ENCODE data around the gene FAIM2. TPM values are rescaled to one million over a fixed set of nuclear protein-coding genes. Genes with fewer than 3 reads are reported as not detected.

The FAIM2 gene
- total RNA-seq (2022; extraction: Qiagen RNA extraction; ENCODE audit: low read depth): not detected in 5 replicates

GRCh38 chr12:49903700-49904423, at the start of gene FAIM2:
Gene FAIM2 (minus strand): TSS chr12:49903900. CDS start chr12:49903792, 108 bp downstream.

GRCh38 chr12:49950273-49951251, 46.9 kb upstream of the FAIM2 start, which contains the start of gene AQP2:
Gene AQP2 (plus strand): TSS chr12:49950737. CDS start chr12:49950831, 94 bp downstream.

DNA sequence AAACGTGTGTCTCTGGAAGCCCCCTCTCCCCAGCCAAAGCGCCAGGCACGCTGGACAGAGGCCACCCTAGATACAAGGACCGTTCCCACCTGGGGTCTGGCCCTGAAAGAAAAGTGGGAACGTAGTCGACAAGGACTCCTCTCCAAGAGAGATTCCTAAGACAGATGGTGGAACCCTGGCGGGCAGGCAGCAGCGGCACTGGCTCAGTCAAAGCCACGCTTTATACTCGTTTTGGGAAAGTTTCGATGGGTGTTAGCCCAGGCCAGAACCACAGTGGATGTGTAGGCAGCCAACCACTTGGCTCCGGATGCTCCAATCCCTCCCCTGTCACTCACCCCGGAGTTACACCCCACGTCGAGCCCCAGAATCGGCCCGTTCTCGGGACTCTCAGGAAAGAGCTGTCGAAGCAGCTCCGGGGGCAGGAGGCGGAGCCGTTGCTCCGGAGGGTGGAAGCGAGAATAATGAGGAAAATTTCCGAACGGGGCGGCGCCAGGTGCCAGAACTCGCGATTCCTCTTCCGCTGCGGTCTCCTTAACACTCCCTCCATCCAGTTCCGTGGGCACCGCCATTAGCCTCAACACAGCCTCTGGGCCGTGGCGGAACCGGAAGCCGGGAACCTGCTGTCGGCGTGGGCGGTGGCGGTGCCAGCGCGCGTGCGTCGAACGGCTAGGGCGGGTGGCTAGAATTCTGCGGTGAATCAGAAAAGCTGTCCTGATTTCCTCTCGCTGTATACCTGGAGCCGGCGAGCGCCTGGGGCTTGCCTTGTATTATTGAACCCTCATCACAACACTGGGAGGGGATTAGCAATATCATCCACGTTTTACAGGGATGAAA, 61.0 kb downstream of the FAIM2 start, which contains the start of gene BCDIN3D:
Gene BCDIN3D, minus strand, starts transcription at position 588 of the 834 bp plus-strand sequence. Its CDS starts 19 bp downstream, at position 569.

GRCh38 chr12:49828133-49829091, 75.3 kb downstream of the FAIM2 start, which contains the start of gene NCKAP5L:
Gene NCKAP5L (minus strand): TSS chr12:49828413. CDS start chr12:49804044, 24,369 bp downstream.

Other genes with a start within 250 kb of the FAIM2 start
- gene FMNL3, start 196.5 kb downstream of the FAIM2 start, total RNA-seq (2022; extraction: Qiagen RNA extraction; ENCODE audit: low read depth): 1.3 to 2.1 TPM (median 2.0 TPM) in 5 replicates
- gene TMBIM6, start 162.3 kb downstream of the FAIM2 start, total RNA-seq (2022; extraction: Qiagen RNA extraction; ENCODE audit: low read depth): 394 to 497 TPM (median 481 TPM) in 5 replicates
- 6.1 to 8.6 TPM (median 6.9 TPM) in 5 replicates for gene NCKAP5L, start 75.5 kb downstream of the FAIM2 start, total RNA-seq (2022; extraction: Qiagen RNA extraction; ENCODE audit: low read depth)
- gene BCDIN3D, start 60.8 kb downstream of the FAIM2 start, total RNA-seq (2022; extraction: Qiagen RNA extraction; ENCODE audit: low read depth): 3.6 to 4.7 TPM (median 4.3 TPM) in 5 replicates
- not detected in 5 replicates for gene AQP2, start 46.8 kb upstream of the FAIM2 start, total RNA-seq (2022; extraction: Qiagen RNA extraction; ENCODE audit: low read depth)
- not detected in 5 replicates for gene AQP5, start 58.0 kb upstream of the FAIM2 start, total RNA-seq (2022; extraction: Qiagen RNA extraction; ENCODE audit: low read depth)
- not detected in 5 replicates for gene AQP6, start 69.0 kb upstream of the FAIM2 start, total RNA-seq (2022; extraction: Qiagen RNA extraction; ENCODE audit: low read depth)
- 71.1 to 89.0 TPM (median 77.0 TPM) in 5 replicates for gene RACGAP1, start 121.6 kb upstream of the FAIM2 start, total RNA-seq (2022; extraction: Qiagen RNA extraction; ENCODE audit: low read depth)
- gene ASIC1, start 153.7 kb upstream of the FAIM2 start, total RNA-seq (2022; extraction: Qiagen RNA extraction; ENCODE audit: low read depth): 4.8 to 6.5 TPM (median 5.9 TPM) in 5 replicates
- 62.5 to 75.3 TPM (median 65.2 TPM) in 5 replicates for gene SMARCD1, start 181.4 kb upstream of the FAIM2 start, total RNA-seq (2022; extraction: Qiagen RNA extraction; ENCODE audit: low read depth)
- 0.12 to 0.40 TPM (median 0.25 TPM) in 5 replicates for gene GPD1, start 200.1 kb upstream of the FAIM2 start, total RNA-seq (2022; extraction: Qiagen RNA extraction; ENCODE audit: low read depth)
- gene COX14, start 208.3 kb upstream of the FAIM2 start, total RNA-seq (2022; extraction: Qiagen RNA extraction; ENCODE audit: low read depth): 67.3 to 95.3 TPM (median 72.8 TPM) in 5 replicates

All from A549 treated with RU486 at 1 μM for 4 hours (cell line).